ENCODE data around the gene LUZP1.

The LUZP1 gene

DNA sequence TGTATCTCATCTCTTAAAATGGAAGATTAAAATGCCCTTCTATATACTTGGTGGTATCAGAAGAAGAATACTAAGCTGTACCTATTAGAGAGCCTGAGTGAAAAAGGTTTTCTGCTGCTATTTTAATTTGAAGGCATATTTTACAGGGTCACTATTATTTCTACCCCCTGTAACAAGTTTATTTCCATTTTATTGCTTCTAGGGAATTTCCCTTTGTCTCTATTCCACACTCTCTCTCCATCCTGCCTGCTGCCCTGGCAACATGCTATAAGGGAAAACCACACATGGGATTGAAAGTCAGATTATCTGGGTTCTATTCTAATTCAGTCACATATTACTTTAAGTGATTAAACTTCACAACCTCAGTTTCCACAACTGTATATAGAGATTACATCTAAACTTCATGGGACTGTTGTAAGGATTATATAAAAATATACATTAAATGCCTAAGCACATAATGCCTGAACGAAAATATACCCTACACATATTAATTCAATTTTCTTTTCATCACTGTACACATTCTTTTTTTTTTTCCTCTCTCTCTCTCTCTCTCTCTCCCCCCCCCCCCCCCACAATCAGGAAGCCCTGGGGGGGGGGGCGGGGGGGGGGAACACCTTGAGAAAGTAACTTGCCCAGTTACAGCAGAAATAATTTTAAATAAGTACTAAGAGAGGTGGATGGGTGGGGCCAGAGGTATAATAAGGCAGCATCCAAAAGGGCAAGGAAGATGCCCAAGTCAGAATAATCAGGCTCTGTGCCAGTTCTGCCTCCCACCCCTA is 51.5 kb downstream of the LUZP1 start:
- no peak for DNase-seq (ENCODE audit: low spot score)

DNA sequence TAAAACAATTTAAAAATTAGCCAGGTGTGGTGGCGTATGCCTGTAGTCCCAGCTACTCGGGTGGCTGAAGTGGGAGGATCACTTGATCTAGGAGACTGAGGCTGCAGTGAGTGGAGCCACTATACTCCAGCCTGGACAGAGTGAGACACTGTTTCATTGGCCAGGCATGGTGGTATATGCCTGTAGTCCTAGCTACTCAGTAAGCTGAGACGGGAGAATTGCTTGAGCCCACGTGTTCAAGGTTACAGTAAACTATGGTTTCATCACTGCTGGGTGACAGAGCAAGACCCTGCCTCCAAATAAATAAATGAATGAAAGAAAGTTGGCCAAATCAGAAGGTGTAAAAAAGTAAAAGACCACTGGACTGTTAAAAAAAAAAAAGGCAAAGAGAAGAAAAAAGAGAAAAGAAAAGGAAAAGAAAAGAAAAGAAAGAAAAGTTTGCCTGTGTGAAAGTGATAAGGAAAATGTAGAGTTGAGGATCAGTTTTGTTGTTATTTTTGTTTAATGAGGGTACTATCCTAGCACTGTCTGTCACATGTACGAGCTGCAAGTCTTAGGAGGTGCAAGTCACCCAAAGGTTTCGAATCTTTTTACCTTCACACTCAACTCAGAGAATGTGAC is 52.3 kb downstream of the LUZP1 start:
- no peak for DNase-seq (ENCODE audit: low spot score)

DNA sequence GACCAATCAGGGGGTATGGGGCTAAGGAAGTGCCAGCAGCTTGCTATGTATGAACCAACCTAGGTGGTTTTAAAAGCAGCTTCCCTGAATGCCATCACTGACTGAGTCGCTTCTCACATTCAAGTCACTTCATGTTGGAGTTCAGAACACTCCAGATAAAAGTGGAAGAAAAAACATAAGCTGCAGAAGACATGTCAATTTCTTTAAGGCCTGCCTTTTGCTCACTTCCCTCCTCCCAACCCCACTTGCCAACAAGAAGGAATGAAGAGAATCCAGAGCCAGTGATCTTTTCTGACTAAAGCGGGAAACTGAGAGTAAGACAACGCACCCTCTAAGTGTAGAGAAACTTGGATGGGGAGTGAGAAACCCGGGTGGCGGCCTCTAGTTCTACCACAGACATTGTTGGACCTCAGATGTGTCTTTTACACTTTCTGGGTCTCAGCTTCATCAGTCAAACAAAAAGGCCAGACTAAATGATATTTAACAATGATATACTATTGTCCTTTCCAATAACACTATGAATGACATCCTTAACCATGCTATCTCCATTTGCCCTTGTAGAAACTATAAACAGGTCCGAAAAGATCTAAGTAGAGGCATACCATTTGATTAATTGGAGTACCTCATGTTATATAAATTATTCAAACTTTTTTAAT is 54.1 kb downstream of the LUZP1 start:
- DNase-seq (ENCODE audit: low spot score) = no peak

DNA sequence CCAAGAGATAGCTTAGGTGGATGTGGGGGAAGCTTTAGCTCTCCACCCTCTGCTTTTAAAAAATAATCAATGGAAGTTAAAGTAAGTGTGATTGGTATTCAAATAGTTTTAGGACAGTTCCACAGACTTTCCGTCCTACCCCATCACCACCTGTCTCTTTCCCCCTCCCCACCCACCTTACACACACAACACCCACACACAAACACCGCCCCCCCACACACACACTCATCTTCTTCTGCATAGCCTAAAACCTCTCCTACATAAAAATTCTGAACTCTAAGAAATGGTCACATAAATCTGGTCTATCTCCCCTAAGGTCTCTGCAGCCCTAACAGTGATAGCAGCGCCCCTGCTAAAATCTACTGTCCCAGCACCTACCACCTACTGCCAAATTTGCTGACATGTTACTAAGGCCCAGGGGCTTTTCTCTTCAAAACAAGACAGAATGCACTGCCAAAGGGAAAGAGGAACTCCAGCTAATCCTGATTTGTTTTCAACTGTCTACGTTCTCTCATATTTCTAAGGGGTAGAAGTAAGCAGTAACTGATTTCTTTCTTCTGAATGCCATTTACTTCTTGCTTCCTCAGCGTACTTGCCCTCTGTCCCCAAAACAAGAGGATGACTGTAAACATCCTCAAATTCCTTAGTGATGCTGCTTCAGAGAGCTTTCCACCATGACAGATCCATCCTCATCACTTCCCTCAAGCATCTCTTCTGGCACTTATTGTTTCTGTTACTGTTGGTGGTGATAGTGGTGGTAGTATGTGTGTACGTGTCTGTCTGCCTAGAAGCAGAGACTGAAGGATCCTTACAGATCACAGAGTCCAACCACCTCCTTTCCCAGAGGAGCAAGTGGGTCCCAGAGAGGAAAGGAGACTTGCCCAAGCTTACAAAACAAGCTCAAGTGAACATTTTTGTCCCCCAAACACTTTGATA is 56.8 kb downstream of the LUZP1 start:
- DNase-seq (ENCODE audit: low spot score) = no peak

DNA sequence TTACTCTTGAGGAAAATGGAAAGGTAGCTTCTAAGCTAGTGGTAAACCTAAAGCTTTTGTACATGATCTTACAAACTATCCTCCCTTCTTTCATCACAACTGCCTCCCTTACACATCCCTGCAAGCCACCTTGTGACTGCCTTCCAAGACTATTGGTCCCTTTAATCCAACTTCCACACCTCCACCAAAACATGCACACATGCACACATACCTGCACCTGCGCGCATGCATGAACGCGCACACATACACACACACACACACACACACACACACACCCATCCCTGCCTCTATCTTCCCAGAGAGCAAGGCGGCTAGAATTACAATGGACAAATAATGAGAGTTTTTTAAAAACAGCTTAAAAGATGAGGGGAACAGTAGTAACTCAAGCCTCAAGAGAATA is 58.3 kb downstream of the LUZP1 start:
- DNase-seq (ENCODE audit: low spot score) = no peak

DNA sequence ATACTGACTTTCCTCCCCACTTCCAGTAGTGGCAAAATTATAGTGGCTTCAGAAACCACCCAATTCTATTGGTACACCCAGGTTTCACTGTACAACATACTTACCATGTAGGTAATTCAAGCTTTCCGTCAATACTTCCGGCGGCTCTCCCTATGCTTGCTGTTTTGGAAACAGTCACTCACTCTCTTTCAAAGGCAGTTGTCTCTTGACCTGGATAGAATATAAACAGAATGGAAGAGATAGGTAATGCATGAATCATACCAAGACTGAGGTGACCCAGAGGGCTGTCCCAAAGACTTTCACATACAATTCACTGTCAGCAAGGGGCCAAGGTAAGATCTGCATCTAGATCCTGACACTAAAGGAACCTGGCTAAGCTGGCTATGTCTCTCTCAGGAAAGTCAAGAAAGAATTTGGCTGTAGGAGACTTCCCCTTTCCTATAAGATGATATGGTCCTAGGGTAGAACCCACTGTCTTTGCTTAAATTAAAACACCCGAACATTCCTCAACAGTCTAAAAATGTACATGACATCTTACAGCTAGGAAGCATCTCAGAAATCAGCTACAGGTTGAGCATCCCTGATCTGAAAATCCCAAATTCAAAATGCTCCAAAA is 59.6 kb downstream of the LUZP1 start:
- DNase-seq (ENCODE audit: low spot score) = no peak

DNA sequence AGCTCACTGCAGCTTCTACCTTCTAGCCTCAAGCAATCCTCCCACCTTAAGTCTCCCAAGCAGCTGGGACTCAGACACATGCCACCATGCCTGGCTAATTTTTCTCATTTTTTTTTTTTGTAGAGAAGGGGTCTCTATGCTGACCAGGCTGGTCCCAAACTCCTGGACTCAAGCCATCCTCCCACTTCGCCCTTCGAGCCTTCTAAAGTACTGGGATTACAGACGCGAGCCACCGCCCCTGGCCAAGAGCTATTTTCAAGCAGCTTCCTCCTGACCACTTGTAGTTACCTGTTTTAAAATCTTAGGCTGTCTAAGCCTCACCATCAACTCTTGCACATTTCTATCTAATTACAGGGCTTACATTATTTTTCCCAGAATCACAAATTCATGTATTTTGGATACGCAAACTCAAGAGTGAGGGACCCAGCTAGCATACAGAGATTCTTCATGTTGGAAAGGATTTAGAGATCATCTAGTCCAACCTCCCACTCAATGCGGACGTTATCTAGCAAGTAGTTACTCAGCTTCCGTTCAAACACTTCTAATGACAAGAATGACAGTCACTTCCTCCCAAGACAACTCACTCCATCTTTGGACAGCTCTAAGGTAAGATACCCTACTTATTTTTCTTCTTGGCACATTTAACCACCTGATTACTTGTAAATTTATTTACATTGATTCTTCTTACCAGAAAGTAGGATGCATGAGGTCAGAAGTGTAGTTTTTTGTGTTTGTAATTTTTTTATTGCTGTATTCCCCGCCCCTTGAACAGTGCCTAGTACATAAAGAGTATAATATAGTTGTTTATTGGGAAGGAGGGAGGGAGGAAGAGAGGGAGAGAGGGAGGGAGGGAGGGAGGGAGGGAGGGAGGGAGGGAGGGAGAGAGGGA is 65.4 kb downstream of the LUZP1 start:
- no peak for DNase-seq (ENCODE audit: low spot score)

DNA sequence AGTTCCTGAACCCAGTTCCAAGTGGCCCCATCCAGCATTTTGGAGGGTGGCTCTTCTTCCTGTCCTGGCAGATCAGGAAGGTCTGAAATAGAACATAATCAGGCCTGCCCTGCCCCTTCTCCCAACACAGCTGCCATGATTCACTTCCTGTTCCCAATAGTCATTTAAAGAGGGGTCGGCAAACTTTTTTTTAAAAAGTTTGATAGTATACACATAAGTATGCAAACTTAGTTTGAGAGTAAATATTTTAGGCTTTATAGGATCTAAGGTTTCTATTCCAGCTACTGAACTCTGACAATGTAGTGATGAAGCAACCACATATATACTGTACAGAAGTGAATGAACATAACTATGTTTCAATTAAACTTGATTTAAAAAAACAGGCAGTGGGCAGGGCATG is 66.4 kb downstream of the LUZP1 start:
- DNase-seq (ENCODE audit: low spot score) = no peak

DNA sequence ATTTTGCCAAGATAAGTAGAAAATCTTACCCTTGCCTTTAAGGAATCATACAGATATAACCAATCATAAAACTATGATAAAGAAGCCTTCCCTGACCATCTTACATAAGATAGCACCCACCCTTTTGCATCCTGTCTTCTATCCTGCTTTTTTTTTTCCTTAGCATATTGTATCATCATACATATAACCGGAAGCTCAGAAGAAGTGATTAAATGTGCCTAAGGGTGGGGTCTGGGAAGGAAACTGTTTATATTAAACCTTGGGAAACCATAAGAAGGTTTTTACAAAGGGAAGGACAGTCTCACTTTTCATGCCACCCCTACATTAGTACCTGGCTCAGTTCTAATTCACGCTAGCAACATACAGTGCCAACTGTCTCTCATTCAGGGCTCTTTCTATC is 66.8 kb downstream of the LUZP1 start:
- DNase-seq (ENCODE audit: low spot score) = no peak

DNA sequence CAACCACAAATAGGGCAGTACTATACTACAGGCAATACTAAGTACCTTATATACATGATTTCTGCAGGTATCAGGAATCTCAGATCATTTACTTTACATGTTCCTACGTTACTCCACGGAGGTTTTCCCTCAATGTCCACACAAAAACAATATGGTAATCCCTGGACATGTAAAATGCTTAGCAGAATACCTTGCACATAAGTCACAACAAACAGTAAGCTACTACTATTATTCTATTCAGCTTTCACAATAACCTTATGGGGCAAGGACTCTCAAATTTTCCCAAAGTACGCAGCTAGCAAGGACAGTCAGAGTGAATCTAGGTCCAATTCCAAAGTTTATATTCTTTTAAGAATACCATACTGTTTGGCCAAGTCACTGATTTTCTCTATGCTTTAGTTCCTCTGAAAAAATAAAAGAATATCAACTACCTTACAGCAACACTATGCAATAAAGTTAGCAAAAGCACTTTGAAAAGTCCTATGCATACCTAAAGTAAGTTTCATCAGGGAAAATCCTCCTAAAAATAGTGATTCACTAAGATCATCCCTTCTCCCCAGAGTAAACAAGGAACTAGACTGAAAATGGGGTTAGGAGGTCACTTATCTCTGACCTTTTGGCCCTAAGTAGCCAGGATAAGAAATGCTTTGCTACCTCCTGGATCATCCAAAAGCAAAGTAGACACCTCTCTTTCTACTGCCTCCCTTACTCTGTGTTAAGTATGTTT is 67.4 kb downstream of the LUZP1 start:
- DNase-seq (ENCODE audit: low spot score) = no peak

DNA sequence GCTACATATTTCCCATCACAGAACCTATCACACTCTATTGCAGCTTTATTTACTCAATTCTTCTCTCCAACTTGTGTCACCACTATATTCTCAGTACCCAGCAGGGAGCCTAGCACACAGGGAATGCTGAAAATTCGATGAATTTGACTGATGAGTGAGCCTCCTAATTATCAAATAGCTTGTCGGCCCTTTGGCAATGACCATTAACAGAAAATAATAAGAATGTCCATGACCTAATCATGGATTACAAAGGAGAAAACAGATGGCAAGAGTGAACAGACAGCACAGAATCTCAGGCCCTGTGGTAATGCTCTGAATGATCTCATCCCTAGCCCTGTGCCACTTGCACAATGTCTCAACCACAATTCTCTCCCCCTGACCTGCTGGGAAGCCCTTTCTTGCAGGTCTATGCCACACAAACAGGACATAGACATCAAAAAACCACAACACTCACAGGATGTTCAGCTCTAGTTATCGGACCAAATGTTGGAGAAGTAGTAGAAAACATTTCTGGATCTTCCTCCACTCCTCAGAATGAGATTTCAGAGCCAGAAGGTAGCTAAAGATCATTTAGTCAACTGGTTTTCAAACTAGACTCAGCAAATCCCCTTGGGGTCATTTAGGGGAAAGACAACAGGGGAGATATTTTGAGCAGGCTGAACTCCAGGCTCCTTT is 68.4 kb downstream of the LUZP1 start:
- DNase-seq (ENCODE audit: low spot score) = peak; percentile 63

DNA sequence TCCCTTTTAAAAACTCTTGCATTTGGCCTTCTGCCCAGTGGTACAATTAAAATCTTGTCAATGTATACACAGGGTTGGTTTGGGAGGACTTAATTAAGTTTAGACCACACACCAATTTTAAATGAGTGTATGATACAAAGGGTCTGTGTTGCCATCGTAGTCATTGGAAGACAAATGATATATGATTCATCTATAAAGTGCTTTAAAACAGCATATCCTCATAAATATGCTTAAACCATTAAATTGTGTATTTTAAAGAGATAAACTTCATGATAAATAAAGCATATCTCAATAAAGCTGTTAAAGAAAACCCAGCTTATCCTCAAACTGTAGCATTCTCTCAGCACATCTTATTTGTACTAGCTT is 69.5 kb downstream of the LUZP1 start:
- no peak for DNase-seq (ENCODE audit: low spot score)

DNA sequence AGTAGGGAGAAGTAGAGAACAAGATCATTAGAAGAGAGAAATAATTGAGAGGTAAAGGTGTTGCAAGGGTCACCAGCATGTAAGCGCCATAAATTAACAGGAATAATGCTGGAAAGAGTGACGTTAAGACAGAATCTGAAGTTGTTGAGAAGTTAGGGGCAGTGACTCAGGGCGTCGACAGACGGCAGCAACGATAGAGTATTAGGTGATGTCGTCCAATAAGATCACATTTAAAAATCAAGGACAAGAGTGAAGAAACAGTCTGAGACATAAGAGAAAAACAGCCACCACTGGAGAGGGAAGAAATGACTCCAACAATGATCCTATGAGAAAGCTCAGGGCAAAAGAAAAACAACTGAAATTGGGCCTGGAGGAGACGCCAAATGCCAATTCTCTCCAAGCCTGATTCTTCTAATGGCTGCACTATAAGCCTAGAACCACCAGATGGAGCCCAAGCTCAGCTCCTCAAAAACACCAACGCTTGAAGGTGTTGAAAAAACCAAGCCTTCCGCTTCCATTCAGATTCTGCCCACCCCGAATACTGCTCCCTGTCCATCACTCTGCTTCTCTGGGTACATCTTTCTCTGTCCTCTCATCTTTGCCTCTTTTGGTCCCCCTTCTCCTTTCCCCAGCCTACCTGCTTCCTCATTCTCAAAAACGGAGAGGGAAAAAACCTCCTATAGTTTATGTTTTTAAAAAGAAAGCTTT is 70.0 kb downstream of the LUZP1 start:
- DNase-seq (ENCODE audit: low spot score) = peak; percentile 85

DNA sequence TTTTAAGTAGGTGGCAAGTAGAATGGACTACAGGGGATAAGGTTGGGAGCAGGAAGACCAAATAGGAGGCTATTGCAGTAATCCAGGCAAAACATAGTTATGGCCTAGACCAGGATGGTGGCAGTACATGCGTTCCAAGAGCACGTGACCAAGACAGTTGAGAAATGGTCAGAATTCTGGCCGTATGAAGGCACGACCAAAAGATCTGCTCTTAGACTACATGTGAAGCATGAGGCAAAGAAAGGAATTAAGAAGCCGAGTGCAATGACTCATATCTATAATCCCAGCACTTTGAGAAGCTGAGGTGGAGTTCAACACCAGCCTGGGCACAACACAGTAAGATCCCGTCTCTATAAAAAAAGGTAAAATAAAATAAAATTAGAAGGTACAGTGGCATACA is 71.3 kb downstream of the LUZP1 start:
- DNase-seq (ENCODE audit: low spot score) = no peak

DNA sequence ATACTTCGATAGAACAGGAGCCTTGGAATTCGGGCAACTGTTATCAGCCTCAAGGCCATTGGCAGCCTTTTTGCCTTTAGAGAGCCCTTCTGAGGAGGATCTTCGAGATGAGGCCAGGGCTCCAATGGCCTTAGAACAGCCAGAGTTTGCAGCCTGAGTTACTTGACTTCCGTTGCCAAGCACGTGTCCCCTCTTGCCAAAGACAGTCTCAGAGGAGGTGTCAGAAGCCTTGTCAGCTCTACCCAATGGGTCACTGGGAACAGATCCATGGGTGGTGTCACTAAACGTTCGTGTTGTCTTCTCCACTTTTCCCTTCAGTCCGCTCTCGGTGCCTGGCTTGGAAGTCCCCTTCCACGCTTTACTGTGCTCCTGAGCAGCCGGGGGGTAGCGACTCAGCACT is 76.2 kb downstream of the LUZP1 start:
- no peak for DNase-seq (ENCODE audit: low spot score)

DNA sequence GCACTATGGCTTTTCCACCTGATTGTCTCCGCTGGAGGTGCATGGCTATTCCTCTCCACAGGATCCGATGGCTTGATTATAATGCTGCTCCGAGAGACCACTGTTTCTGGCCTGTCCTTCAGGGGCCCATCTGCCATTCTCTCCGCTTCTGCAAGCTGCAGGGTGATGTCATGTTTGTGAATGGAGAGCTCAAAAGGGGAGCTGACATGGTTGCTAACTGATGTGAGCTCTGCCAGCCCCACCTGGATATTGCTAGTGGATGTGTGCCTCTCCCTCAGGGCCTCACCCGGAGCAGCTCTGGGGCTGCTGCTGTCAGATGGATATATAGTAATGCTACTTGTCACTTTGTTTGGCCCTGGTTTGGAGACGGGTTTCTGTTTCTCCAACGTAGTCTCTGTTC is 77.1 kb downstream of the LUZP1 start:
- no peak for DNase-seq (ENCODE audit: low spot score)

DNA sequence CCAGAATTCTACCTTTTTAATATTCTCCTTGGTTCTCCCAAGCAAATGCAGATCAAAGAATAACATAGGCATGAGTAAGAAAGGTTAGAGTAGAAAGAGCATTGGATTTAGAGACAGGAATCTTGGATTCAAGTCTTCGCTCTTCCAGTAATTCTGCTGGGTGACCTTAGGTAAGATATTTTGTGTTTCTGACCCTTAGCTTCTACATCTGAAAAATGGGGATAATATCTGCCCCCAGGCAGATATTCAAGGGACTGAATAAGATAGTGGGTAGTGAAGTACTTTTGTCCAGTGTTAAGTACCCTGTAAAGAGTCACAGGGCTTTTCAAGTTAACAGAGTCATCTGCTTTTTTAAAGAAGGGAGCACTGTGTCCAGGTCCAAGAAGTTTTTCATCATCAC is 78.6 kb downstream of the LUZP1 start:
- no peak for DNase-seq (ENCODE audit: low spot score)

DNA sequence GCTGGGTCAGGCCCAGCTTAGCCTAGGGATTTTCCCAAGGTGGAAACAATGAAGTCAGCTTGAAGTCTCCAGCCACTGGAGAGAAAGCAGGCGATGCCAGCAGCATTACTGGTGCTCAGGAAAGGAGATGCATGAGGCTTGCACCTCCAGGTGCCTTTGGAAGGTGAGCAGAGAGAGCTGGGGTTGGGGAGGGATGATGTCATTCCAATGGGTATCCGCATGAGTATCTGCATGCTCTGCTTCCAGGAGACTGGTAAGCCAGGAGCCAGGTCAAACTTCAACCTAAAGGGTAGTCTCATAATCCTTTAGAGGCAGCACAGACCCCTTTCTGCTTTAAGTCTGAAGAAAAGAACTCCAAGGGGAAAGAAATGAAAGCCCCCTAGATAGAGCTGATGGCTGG is 80.6 kb downstream of the LUZP1 start:
- no peak for DNase-seq (ENCODE audit: low spot score)

DNA sequence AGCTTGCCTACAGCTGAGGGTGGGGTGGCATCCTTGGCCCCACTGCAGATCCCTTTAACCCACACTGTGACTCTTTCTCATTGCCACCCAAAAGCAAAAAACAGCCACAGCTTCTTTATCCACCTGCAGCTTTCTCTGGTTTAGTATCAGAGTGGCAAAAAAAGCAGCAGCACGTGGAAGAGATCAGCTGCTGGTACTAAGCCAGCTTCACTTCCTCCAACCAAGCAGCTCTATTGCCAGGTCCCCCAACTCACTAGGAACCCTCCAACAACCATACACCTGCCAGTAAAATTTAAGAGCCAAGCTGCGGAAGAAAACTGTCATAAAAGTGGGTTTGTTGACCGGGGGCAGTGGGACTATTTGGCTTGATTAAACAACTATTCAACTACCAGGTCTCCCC is 83.0 kb downstream of the LUZP1 start:
- no peak for DNase-seq (ENCODE audit: low spot score)

Data from cerebellar cortex (tissue), 1 donor.